A549 (cell line): ENCODE results near the gene SYT5. TPM values are rescaled to one million over a fixed set of nuclear protein-coding genes. Genes with fewer than 3 reads are reported as not detected.

Source experiments
- ATAC-seq, 2 experiments: fragments of 200-7000 bp in 1 of 2; fragments of >200 bp in 1 of 2; cut with Nextera tagmentation in 1 of 2; cut with Tn5 transposase in 1 of 2; 3 replicates each; pipeline versions ENCODE4 v1.8.0 to v1.9.1; 2018 to 2020; ENCODE audit warnings: mild to moderate bottlenecking in 1 of 2, moderate library complexity in 1 of 2
- CTCF ChIA-PET: fragments of 300-600 bp; sonication (Branson Sonifier 250); formaldehyde crosslinking; extraction: SDS; loops from one replicate; lab custom pipeline; 2021; ENCODE audit warnings: antibody characterized with exemption, inconsistent platforms; lab: Yijun Ruan, JAX
- POLR2A ChIA-PET: fragments of 350-600 bp; formaldehyde crosslinking; extraction: SDS; loops from one replicate; lab custom pipeline; 2021; ENCODE audit warnings: antibody characterized with exemption, inconsistent platforms; lab: Yijun Ruan, JAX
- DNase-seq, 2 experiments: peaks; one replicate each; pipeline versions ENCODE4 v3.0.0 to v3.0.0-alpha.2; 2011 to 2016; ENCODE audit warnings: low read depth in 1 of 2, low spot score in 1 of 2
- FAIRE-seq: peaks from 2 replicates; lab custom pipeline; 2011; peaks lifted over from hg19 to GRCh38; lab: Jason Lieb, UNC
- H3K27ac ChIP-seq, 2 experiments: fragments of >200 bp; sonication (Bioruptor Twin); formaldehyde crosslinking; 3 replicates each; pipeline ENCODE4 v1.5.1; 2016 to 2017
- H3K4me1 ChIP-seq: fragments of >200 bp; sonication (Bioruptor Twin); formaldehyde crosslinking; 3 replicates; pipeline ENCODE4 v1.6.1; 2016
- H3K4me2 ChIP-seq: fragments of >200 bp; sonication (Bioruptor Twin); formaldehyde crosslinking; 3 replicates; pipeline ENCODE4 v1.6.1; 2016
- H3K4me3 ChIP-seq: fragments of >200 bp; sonication (Bioruptor Twin); formaldehyde crosslinking; 3 replicates; pipeline ENCODE4 v1.5.1; 2016
- H3K9me3 ChIP-seq: fragments of >200 bp; sonication (Bioruptor Twin); formaldehyde crosslinking; 3 replicates; pipeline ENCODE4 v1.6.1; 2016
- BCL3 ChIP-seq: fragments of >200 bp; sonication (Bioruptor Twin); formaldehyde crosslinking; IDR thresholded peaks from 3 replicates; pipeline ENCODE4 v1.6.1; 2016
- CBX2 ChIP-seq: fragments of 200-600 bp; sonication (generic); IDR thresholded peaks from 2 replicates; pipeline ENCODE4 v1.6.1; 2016; ENCODE audit warnings: low read depth, mild to moderate bottlenecking, borderline replicate concordance
- CBX8 ChIP-seq: fragments of 200-600 bp; sonication (generic); IDR thresholded peaks from 2 replicates; pipeline ENCODE4 v1.6.1; 2016
- CHD2 ChIP-seq: fragments of 150-350 bp; IDR thresholded peaks from 2 replicates; pipeline ENCODE4 v1.6.1; 2014; ENCODE audit warnings: low read length; ENCODE audit not compliant: partially characterized antibody
- CHD4 ChIP-seq: fragments of 200-600 bp; sonication (generic); IDR thresholded peaks from 2 replicates; pipeline ENCODE4 v1.6.1; 2016; ENCODE audit warnings: antibody characterized with exemption, mild to moderate bottlenecking, borderline replicate concordance
- EHMT2 ChIP-seq: fragments of 200-600 bp; sonication (generic); IDR thresholded peaks from 2 replicates; pipeline ENCODE4 v1.6.1; 2016; ENCODE audit warnings: antibody characterized with exemption, low read depth, mild to moderate bottlenecking, moderate library complexity
- ESRRA ChIP-seq: fragments of 150-350 bp; IDR thresholded peaks from 2 replicates; pipeline ENCODE4 v1.6.1; 2014; ENCODE audit warnings: mild to moderate bottlenecking, low read length, borderline replicate concordance
- FOSB ChIP-seq: fragments of 250-450 bp; sonication (Bioruptor Pico); IDR thresholded peaks from 2 replicates; pipeline ENCODE4 v1.5.0; 2020; ENCODE audit warnings: mild to moderate bottlenecking, moderate library complexity
- FOSL2 ChIP-seq, 2 experiments: fragments of 450-650 bp in 1 of 2; fragments of >200 bp in 1 of 2; sonication (Bioruptor Twin) in 1 of 2; formaldehyde crosslinking; IDR thresholded peaks; 2 replicates each; pipeline versions ENCODE4 v1.5.0 to v1.6.1; 2016 to 2020; ENCODE audit warnings: mild to moderate bottlenecking in 1 of 2, moderate library complexity in 1 of 2
- FOXS1 ChIP-seq: fragments of 250-450 bp; sonication (Bioruptor Pico); IDR thresholded peaks from 2 replicates; pipeline ENCODE4 v1.5.0; 2020; ENCODE audit warnings: mild to moderate bottlenecking, moderate library complexity
- GATA3 ChIP-seq: IDR thresholded peaks from 2 replicates; pipeline ENCODE4 v1.6.1; 2012; ENCODE audit warnings: borderline replicate concordance
- HEYL ChIP-seq: fragments of 250-450 bp; sonication (Bioruptor Pico); IDR thresholded peaks from 2 replicates; pipeline ENCODE4 v1.8.0; 2021; ENCODE audit warnings: mild to moderate bottlenecking, moderate library complexity
- JUN ChIP-seq, 2 experiments: fragments of >200 bp; sonication (Bioruptor Twin); formaldehyde crosslinking; IDR thresholded peaks; 2 replicates in 1 of 2; 3 replicates in 1 of 2; pipeline ENCODE4 v1.6.1; 2016 to 2017
- KDM5A ChIP-seq: fragments of 200-600 bp; sonication (generic); IDR thresholded peaks from 2 replicates; pipeline ENCODE4 v1.6.1; 2016; ENCODE audit warnings: antibody characterized with exemption, mild to moderate bottlenecking
- MAX ChIP-seq: IDR thresholded peaks from 2 replicates; pipeline ENCODE4 v1.6.1; 2012
- MAZ ChIP-seq: fragments of 150-350 bp; IDR thresholded peaks from 2 replicates; pipeline ENCODE4 v1.6.1; 2014; ENCODE audit warnings: antibody characterized with exemption, low read depth, low read length, borderline replicate concordance
- NFE2L2 ChIP-seq: fragments of 150-350 bp; conservative IDR thresholded peaks from 2 replicates; pipeline ENCODE4 v1.6.1; 2014; ENCODE audit warnings: low read length
- NPAS2 ChIP-seq: fragments of 250-450 bp; sonication (Bioruptor Pico); IDR thresholded peaks from 2 replicates; pipeline ENCODE4 v1.8.0; 2022; ENCODE audit warnings: mild to moderate bottlenecking, moderate library complexity, borderline replicate concordance
- PHF8 ChIP-seq: fragments of 200-600 bp; sonication (generic); IDR thresholded peaks from 2 replicates; pipeline ENCODE4 v1.6.1; 2016; ENCODE audit warnings: low read depth, mild to moderate bottlenecking, antibody characterized with exemption, moderate library complexity, borderline replicate concordance
- POLR2A ChIP-seq: IDR thresholded peaks from 2 replicates; pipeline ENCODE4 v1.6.1; 2012; ENCODE audit warnings: mild to moderate bottlenecking, low read length
- RFX5 ChIP-seq: fragments of 450-650 bp; IDR thresholded peaks from 2 replicates; pipeline ENCODE4 v1.7.1; 2014; ENCODE audit warnings: antibody characterized with exemption, mild to moderate bottlenecking, moderate library complexity
- RNF2 ChIP-seq: fragments of 200-600 bp; sonication (generic); IDR thresholded peaks from 2 replicates; pipeline ENCODE4 v1.6.1; 2016; ENCODE audit warnings: low read depth, mild to moderate bottlenecking, antibody characterized with exemption, moderate library complexity, borderline replicate concordance
- SMC3 ChIP-seq: fragments of >200 bp; sonication (Bioruptor Twin); formaldehyde crosslinking; IDR thresholded peaks from 3 replicates; pipeline ENCODE4 v1.6.1; 2018; ENCODE audit warnings: inconsistent platforms
- TP53 ChIP-seq: fragments of 250-450 bp; sonication (Bioruptor Pico); IDR thresholded peaks from 2 replicates; pipeline ENCODE4 v1.5.0; 2021; ENCODE audit warnings: mild to moderate bottlenecking, moderate library complexity
- ZFP36 ChIP-seq: fragments of 450-650 bp; IDR thresholded peaks from 2 replicates; pipeline ENCODE4 v1.6.1; 2014; ENCODE audit warnings: borderline replicate concordance; ENCODE audit not compliant: partially characterized antibody
- WGBS: methylation state at CpG from one replicate; pipeline ENCODE4 v1.1.6; 2017; ENCODE audit errors: missing lambda C conversion rate; 5-methylcytosine and 5-hydroxymethylcytosine counted together
- polyA plus RNA-seq, 4 experiments: library from polyadenylated mRNA; depleted of rRNA in 3 of 4; stranded (reverse); fragments of >200 nt; fragmentation: RNase III in 1 of 4; extraction: RNeasy Plus Mini Kit Qiagen cat#74134 plus additional on column Dnase treatment in 1 of 4; gene quantifications; 2 replicates in 3 of 4; 3 replicates in 1 of 4; pipeline ENCODE4 v1.2.3, GENCODE V29; 2011 to 2017
- TF ChIP-seq, protein P1 (sequence below): IDR thresholded peaks from 2 replicates; pipeline ENCODE4 v1.6.1; 2012

SYT5 gene
- polyA plus RNA-seq, 2 of the 4 experiments (the other 2 are of a cell fraction): 0.23 to 0.65 TPM

DNA sequence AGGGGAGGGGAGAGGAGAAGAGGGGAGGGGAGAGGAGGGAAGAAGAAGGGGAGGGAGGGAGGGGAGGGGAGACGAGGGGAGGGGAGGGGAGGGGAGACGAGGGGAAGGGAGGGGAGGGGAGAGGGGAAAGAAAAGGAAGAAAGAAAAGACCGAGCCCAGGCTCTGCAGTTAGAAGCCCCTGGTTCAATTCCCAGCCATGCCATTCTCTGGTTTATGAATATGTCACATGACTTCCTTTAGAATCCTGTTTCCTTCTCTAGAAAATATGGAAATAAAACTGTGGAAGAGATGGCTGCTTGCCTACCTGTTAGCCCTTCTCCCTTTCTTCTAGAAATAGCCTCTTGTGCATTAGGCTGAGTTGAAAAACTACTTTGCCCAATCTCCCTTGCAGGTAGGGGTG is 45.4 kb downstream of the SYT5 start:
- no peak for ATAC-seq
- DNase-seq: no peak
- H3K4me3 ChIP-seq: no peak overlapping the region
- POLR2A ChIA-PET: no interaction called here
- 66% methylated on average over 1 of the region's 3 CpGs for WGBS
- CTCF ChIA-PET: interaction anchor here (0.6 to 5.1 kb wide), 3 partner anchors 26 to 51 kb away, joined by 3 to 25 read pairs (median 4); no protein-coding TSS in a partner anchor
- no peak overlapping the region for H3K4me2 ChIP-seq
- H3K9me3 ChIP-seq: no peaks in the 10 kb centered on the region
- H3K4me1 ChIP-seq: no peaks in the 10 kb centered on the region
- no peak overlapping the region for H3K27ac ChIP-seq
- TF ChIP-seq FOXS1 (no peak), POLR2A (no peak), EHMT2 (no peak), CBX8 (no peak), FOSB (CRISPR knock-in tag) (no peak), MAZ (no peak), NPAS2 (CRISPR knock-in tag) (no peak), CHD2 (no peak), RNF2 (no peak), MAX (no peak), ESRRA (no peak), SMC3 (no peak), PHF8 (no peak), KDM5A (no peak)
- TF ChIP-seq, protein P1, sequence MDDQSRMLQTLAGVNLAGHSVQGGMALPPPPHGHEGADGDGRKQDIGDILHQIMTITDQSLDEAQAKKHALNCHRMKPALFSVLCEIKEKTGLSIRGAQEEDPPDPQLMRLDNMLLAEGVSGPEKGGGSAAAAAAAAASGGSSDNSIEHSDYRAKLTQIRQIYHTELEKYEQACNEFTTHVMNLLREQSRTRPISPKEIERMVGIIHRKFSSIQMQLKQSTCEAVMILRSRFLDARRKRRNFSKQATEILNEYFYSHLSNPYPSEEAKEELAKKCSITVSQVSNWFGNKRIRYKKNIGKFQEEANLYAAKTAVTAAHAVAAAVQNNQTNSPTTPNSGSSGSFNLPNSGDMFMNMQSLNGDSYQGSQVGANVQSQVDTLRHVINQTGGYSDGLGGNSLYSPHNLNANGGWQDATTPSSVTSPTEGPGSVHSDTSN: no peak
- FAIRE-seq: no peak

DNA sequence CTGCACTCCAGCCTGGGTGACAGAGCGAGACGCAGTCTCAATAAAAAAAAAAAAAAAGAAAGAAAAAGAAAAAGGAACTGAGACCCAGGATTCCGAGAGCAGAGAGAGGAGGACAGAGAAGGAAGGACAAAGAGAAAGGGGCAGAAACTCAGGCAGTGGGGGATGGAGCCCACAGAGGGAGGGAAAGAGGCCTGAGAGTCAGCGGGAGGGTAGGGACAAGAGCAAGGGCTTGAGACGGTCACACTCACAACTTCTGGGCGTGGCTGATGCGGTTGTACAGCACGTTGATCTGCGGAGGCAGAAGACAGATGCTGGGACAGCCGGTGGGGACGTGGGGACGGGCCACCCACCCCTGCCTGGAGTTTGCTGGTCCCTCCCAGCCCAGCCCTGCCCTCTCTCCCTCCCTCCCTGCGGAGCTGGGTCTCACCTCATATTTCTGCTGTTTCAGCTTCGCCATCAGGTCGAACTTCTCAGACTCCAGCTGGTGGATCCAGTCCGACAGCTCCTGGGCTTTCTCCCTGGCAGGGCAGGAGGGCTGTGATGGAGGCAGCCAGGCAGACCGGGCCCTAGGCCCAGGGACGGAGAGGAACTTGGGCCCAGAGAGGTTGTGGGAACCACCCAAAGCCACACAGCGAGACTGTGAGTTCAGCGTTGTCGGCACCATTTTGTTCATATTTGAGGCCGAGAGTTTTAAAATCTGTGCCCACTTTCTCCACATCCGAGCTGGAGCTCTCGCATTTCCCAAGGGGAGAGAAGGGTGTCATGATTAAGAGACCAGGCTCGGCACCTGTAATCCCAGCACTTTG is 46.2 kb downstream of the SYT5 start:
- 84% methylated on average over 25 of the region's 25 CpGs for WGBS
- Histone ChIP-seq H3K27ac (no peak overlapping the region), H3K9me3 (no peaks in the 10 kb centered on the region), H3K4me3 (no peak overlapping the region), H3K4me2 (no peak overlapping the region)
- DNase-seq: no peak
- no peak for FAIRE-seq
- ChIA-PET POLR2A (no interaction called here), CTCF (interaction anchor here (0.6 to 5.1 kb wide), 7 partner anchors 7 to 466 kb away, joined by 3 to 25 read pairs (median 3); partner anchors contain the start of genes FIZ1 and ZNF524)
- ATAC-seq: no peak
- peak; percentile 54 for TF ChIP-seq ZFP36
- TF ChIP-seq GATA3: no peak
- TF ChIP-seq, all 56 proteins: peak for 1
- no peaks in the 10 kb centered on the region for H3K4me1 ChIP-seq

DNA sequence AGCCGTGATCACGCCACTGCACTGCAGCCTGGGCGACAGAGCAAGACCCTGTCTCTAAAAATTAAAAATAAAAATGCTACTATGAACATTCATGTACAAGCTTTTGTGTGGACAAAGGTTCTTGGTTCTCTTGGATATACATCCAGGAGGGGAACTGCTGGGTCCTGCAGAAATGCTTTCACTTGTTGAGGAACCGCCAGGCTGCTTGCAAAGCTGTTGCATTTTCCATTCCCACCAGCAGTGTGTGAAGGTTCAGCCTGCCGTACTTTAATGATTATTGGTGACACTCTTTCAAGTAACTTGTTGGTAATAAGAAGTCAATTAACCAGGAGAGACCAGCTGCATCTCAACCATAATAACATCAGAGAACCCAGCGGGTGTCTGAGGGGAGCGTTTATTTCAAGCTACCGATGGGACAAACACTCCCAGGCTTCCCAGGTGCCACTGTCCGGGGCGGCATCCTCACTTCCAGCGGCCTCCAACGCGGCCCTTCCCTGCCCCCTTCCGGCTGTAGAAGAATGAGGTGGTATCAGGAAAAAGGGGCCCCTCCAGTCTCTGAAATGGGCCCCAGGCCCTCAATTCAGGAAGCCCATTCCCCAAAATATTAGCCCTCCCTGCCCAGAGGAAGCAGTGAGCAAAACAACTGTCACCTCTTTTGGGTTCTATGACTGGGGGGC is 47.5 kb downstream of the SYT5 start:
- no peak for ATAC-seq
- POLR2A ChIA-PET: no interaction called here

GRCh38 chr19:55131421-55131820 is 48.7 kb downstream of the SYT5 start:
- ChIA-PET POLR2A (no interaction called here), CTCF (interaction anchor here (1.0 to 2.8 kb wide), 3 partner anchors 10 to 337 kb away, joined by 3 to 23 read pairs (median 6); no protein-coding TSS in a partner anchor)
- DNase-seq (no peak), ATAC-seq (no peak), FAIRE-seq (no peak)
- Histone ChIP-seq H3K9me3 (no peaks in the 10 kb centered on the region), H3K27ac (no peak overlapping the region), H3K4me2 (no peak overlapping the region), H3K4me1 (no peaks in the 10 kb centered on the region), H3K4me3 (no peak overlapping the region)
- WGBS: 91% methylated on average over 16 of the region's 16 CpGs
- TF ChIP-seq HEYL (CRISPR knock-in tag) (no peak), RFX5 (no peak), BCL3 (no peak), JUN (IDR thresholded peaks at IDR 0.05) (no peak), TP53 (no peak), CHD4 (no peak), CBX2 (no peak), FOSL2 (IDR thresholded peaks at IDR 0.05) (no peak), FOSL2 (CRISPR knock-in tag; IDR thresholded peaks at IDR 0.05) (no peak), NFE2L2 (no peak), POLR2A (no peak)

More for the DNA sequence above, 47.5 kb downstream of the SYT5 start:
- no peak for TF ChIP-seq CBX2
- Histone ChIP-seq H3K4me1 (no peaks in the 10 kb centered on the region), H3K4me2 (no peak overlapping the region), H3K27ac (no peak overlapping the region), H3K9me3 (no peaks in the 10 kb centered on the region), H3K4me3 (no peak overlapping the region)
- WGBS: 92% methylated on average over 14 of the region's 14 CpGs
- no peak for DNase-seq
- CTCF ChIA-PET: interaction anchor here (0.8 to 5.1 kb wide), 10 partner anchors 9 to 467 kb away, joined by 3 to 25 read pairs (median 5); partner anchors contain the start of genes FIZ1 and ZNF524
- FAIRE-seq: no peak
